Heart left ventricle (tissue), 16 donors: ENCODE data around the gene CILP2. TPM values are rescaled to one million over a fixed set of nuclear protein-coding genes. Genes with fewer than 3 reads are reported as not detected.
A peak's percentile ranks its signal among the peaks of the same experiment; 100 is the strongest.

ENCODE experiments used
- ATAC-seq, 4 donors: fragments of 200-7000 bp; cut with Tn5 transposase; one replicate each; pipeline ENCODE4 v1.9.1; 2020 to 2022; ENCODE audit warnings: moderate library complexity in 4 of 4, mild to moderate bottlenecking in 3 of 4, moderate number of reproducible peaks in 1 of 4
- DNase-seq, 5 donors: peaks; one replicate each; pipeline ENCODE4 v3.0.0-alpha.2; 2020
- H3K27ac ChIP-seq, 12 donors: fragments of 200-600 bp; sonication (generic) in 4 of 12; one replicate each; pipeline versions ENCODE4 v1.5.0 to v1.8.0; 2016 to 2022; ENCODE audit warnings: mild to moderate bottlenecking in 2 of 12
- H3K27me3 ChIP-seq, 9 donors: fragments of 200-600 bp; sonication (generic) in 2 of 9; one replicate each; pipeline versions ENCODE4 v1.5.1 to v1.8.0; 2016 to 2022; ENCODE audit warnings: mild to moderate bottlenecking in 3 of 9
- H3K36me3 ChIP-seq, 9 donors: fragments of 200-600 bp; sonication (generic) in 2 of 9; one replicate each; pipeline versions ENCODE4 v1.5.0 to v1.8.0; 2018 to 2022; ENCODE audit warnings: mild to moderate bottlenecking in 2 of 9
- H3K4me1 ChIP-seq, 12 donors: fragments of 200-600 bp; sonication (generic) in 4 of 12; one replicate each; pipeline versions ENCODE4 v1.5.0 to v1.8.0; 2016 to 2022; ENCODE audit warnings: mild to moderate bottlenecking in 3 of 12
- H3K4me3 ChIP-seq, 12 donors: fragments of 200-600 bp; sonication (generic) in 4 of 12; one replicate each; pipeline versions ENCODE4 v1.5.0 to v1.8.0; 2017 to 2022; ENCODE audit warnings: mild to moderate bottlenecking in 9 of 12, moderate library complexity in 4 of 12
- H3K9me3 ChIP-seq, 12 donors: fragments of 200-600 bp; sonication (generic) in 4 of 12; one replicate each; pipeline versions ENCODE4 v1.5.0 to v1.8.0; 2016 to 2022; ENCODE audit warnings: mild to moderate bottlenecking in 1 of 12
- POLR2A ChIP-seq, 2 donors: fragments of 450-650 bp; IDR thresholded peaks; one replicate each; pipeline ENCODE4 v1.6.1; 2017; ENCODE audit warnings: antibody characterized with exemption in 2 of 2, mild to moderate bottlenecking in 2 of 2, moderate library complexity in 2 of 2
- WGBS, 4 donors: extraction: QIAGEN DNeasy Blood & Tissue Kit in 2 of 4; methylation state at CpG; one replicate each; pipeline versions ENCODE4 v1.1.5 to v1.1.7; 2013 to 2018; 5-methylcytosine and 5-hydroxymethylcytosine counted together
- intact Hi-C, 10 donors: fragments of 100-400 bp; cut with DNase I; formaldehyde crosslinking; loops; one replicate each; pipeline versions ENCODE4 v1.11.1 to v1.14.2; 2022
- polyA plus RNA-seq, 2 donors: library from polyadenylated mRNA; stranded (reverse); fragments of 200-250 nt; gene quantifications; one replicate each; pipeline ENCODE4 v1.2.3, GENCODE V29; 2013
- total RNA-seq, 9 donors: library from RNA; depleted of rRNA in 2 of 9; stranded (reverse); fragments of >200 nt in 2 of 9; fragmentation: NEBNext Ultra II Directional in 3 of 9; extraction: Animal tissue kit (Norgen Biotek cat#: 25700) in 3 of 9; gene quantifications; one replicate each; pipeline versions ENCODE4 v1.1.0 to v1.2.4, GENCODE V29; 2016 to 2023
- TF ChIP-seq, protein P1 (sequence below), 12 donors: fragments of 200-600 bp; sonication (generic) in 4 of 12; IDR thresholded peaks; one replicate each; pipeline versions ENCODE4 v1.5.0 to v1.8.0; 2018 to 2022; ENCODE audit warnings: antibody characterized with exemption in 12 of 12, mild to moderate bottlenecking in 5 of 12
- donor health status: ischemic (EF 13 %, LVEDD 7.1; RV severe dilation, severe dysfunction).
- donor health status: healthy with polysubstance abuse.
- donor health status: DM: no; HTN: yes; CAD: no.
- donor health status: DM: no; HTN: no; CAD: no.
- donor health status: ischemic (EF 25% LVEDD 6.9; RV normal size, moderate dysfunction).
- donor health status: ischemic (EF 25% LVEDD 5.7; RV mildly dilated, moderate dysfunction).
- donor health status: healthy.
- donor health status: DM: yes; HTN: yes; CAD: no.
- donor health status: ischemic (EF 35%, LVEDD 5.7; RV mildly dilated, moderate dysfunction).
- donor health status: nonischemic (EF 11% LVEDD 7.7; RV severe dilation, severe dysfunction).
- donor health status: DM: yes; HTN: yes; CAD: no.
- donor health status: PGD.
- donor health status: ischemic (EF 29% LVEDD 5.4; RV normal size, mild dysfunction).
- donor health status: nonischemic (EF 23%, LVEDD 6.1; RV moderate dilation, normal function).

CILP2 gene
- total and polyA plus RNA-seq, 11 donors, result 0.07 to 0.61 (median 0.22) TPM; not detected in 2

DNA sequence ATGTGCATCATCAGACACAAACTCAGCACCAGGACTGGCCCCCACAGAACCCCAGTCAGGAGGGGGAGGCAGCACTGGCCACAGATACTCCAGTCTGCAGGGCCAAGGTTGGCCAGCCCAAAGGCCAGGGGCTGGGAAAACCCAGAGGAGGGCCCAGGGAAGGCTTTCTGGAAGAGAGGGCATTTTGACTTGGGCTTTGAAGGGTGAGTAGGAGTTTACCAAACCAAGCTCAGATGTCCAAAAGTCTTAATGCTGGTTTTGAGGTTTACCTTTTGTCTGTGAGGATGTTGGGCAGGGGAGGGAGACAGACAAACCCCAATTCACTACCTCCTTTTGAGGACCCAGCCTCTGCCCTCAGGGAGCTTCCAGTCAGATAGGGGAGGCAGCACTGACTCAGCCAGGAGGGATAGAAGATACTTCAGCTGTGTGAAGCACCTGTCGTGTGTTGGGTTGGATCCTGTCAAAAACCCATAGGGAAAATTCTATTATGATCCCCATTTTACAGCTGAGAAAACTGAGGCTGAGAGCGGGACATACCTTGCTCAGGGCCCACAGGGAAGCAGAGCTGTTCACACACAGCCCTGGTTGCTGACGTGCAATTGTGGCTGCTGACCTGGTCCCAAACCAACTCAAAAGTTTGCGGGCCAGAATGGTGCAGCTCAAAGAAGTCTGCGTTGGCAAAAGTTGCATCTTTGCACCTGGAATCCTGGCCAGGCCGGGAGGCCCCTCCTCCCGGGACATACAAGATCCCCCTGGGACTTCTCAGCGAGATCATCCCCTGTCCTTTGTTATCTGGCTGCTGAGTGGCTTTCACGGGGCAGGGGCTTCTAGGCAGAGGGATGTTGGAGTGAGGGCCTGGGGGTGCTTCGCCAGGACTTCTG lies 13.1 kb downstream of the CILP2 start:
- DNase-seq (no peak), ATAC-seq (no peak)
- Histone ChIP-seq H3K27ac (no peak overlapping the region), H3K4me3 (no peak overlapping the region), H3K9me3 (no peaks in the 10 kb centered on the region), H3K27me3 (peaks cover 0 to 20% (median 0%) of the 10 kb centered on the region in 9 donors), H3K36me3 (no peaks in the 10 kb centered on the region), H3K4me1 (peaks cover 0 to 31% (median 2%) of the 10 kb centered on the region in 12 donors)
- intact Hi-C loops, result loop anchor here in 1 of 10 donors (5.0 kb wide), 1 partner anchor 91 kb away; the partner anchor contains the start of gene GMIP
- 74 to 95% (median 80%) methylated on average over 4 to 10 of the region's 10 CpGs for WGBS, 4 donors
- no peak for TF ChIP-seq POLR2A (IDR thresholded peaks at IDR 0.05)
- TF ChIP-seq, protein P1, sequence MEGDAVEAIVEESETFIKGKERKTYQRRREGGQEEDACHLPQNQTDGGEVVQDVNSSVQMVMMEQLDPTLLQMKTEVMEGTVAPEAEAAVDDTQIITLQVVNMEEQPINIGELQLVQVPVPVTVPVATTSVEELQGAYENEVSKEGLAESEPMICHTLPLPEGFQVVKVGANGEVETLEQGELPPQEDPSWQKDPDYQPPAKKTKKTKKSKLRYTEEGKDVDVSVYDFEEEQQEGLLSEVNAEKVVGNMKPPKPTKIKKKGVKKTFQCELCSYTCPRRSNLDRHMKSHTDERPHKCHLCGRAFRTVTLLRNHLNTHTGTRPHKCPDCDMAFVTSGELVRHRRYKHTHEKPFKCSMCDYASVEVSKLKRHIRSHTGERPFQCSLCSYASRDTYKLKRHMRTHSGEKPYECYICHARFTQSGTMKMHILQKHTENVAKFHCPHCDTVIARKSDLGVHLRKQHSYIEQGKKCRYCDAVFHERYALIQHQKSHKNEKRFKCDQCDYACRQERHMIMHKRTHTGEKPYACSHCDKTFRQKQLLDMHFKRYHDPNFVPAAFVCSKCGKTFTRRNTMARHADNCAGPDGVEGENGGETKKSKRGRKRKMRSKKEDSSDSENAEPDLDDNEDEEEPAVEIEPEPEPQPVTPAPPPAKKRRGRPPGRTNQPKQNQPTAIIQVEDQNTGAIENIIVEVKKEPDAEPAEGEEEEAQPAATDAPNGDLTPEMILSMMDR (IDR thresholded peaks at IDR 0.05), result no peak

DNA sequence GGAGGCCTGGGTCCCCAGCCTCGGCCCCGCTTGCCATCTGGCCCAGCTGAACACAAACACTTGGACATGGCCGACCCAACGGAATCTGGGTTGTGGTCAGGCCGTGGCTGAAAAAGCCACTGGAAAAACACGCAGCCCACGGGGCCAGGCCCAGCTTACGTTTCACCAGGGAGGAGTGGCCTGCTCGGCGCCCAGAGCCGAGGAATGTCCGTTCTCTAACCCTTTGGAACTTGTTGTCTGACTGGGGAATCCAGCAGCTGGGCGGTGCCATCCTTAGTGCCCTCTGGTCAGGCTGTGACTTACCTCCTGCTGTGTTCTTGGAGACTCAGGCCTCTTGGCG lies 13.8 kb downstream of the CILP2 start:
- H3K27ac ChIP-seq, result no peak overlapping the region
- ATAC-seq, result no peak
- no peaks in the 10 kb centered on the region for H3K9me3 ChIP-seq
- H3K27me3 ChIP-seq, result peaks cover 0 to 18% (median 0%) of the 10 kb centered on the region in 9 donors
- intact Hi-C loops, result loop anchor here in 1 of 10 donors (5.0 kb wide), 1 partner anchor 90 kb away; the partner anchor contains the start of gene GMIP
- no peak for DNase-seq
- H3K36me3 ChIP-seq, result no peaks in the 10 kb centered on the region
- 73 to 77% (median 77%) methylated on average over 14 of the region's 14 CpGs for WGBS, 4 donors
- TF ChIP-seq, protein P1 (IDR thresholded peaks at IDR 0.05), result no peak
- no peak for TF ChIP-seq POLR2A (IDR thresholded peaks at IDR 0.05)
- peaks cover 0 to 25% (median 2%) of the 10 kb centered on the region in 12 donors for H3K4me1 ChIP-seq
- H3K4me3 ChIP-seq, result no peak overlapping the region

DNA sequence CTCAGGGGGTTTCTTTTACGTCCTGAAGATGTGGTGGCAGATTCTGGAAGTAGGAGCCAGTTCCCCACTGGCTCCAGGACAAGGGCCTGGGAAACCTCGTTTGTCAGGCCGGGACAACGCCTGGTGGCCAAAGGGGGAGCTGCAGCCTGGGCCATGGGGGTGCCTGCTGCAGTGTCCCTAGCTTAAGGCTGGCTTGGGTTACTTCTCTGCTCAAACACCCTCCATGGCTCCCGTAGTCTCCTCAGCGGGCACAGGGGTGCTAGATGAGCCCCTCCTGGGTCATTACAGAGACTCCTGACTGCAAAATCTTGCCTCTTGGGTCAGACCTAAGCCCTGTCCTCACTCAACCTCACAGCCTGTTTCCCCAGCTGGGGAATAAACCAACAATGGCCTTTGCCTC lies 14.7 kb downstream of the CILP2 start:
- 31 to 55% (median 53%) methylated on average over 3 to 6 of the region's 6 CpGs for WGBS, 4 donors
- Histone ChIP-seq H3K36me3 (no peaks in the 10 kb centered on the region), H3K27me3 (peaks cover 0 to 18% (median 0%) of the 10 kb centered on the region in 9 donors), H3K27ac (no peak overlapping the region), H3K4me1 (peaks cover 0 to 15% (median 0%) of the 10 kb centered on the region in 12 donors), H3K9me3 (no peaks in the 10 kb centered on the region), H3K4me3 (no peak overlapping the region)
- ATAC-seq (peak in 2 of 4 donors; percentile 29 to 41), DNase-seq (no peak)
- no peak for TF ChIP-seq POLR2A (IDR thresholded peaks at IDR 0.05)
- TF ChIP-seq, protein P1 (IDR thresholded peaks at IDR 0.05), result peak; percentile 23 to 66 (median 42)
- intact Hi-C loops, result loop anchor here in 1 of 10 donors (5.0 kb wide), 1 partner anchor 90 kb away; the partner anchor contains the start of gene GMIP

DNA sequence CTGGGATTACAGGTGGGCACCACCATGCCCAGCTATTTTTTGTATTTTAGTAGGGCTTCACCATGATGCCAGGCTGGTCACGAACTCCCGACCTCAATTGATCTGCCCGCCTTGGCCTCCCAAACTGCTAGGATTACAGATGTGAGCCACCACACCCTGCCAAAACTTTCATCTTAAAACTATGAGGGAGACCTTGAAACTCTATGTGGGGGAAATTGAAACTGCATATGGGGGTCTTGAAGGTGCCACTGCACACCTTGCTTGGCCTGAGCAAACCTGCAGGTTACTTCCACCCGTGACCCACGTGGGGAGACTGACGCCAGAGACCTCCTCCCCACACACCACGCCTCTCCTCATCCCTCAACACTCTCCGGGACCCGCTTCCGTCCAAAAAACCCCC lies 15.6 kb downstream of the CILP2 start:
- TF ChIP-seq, protein P1 (IDR thresholded peaks at IDR 0.05), result no peak
- TF ChIP-seq POLR2A (IDR thresholded peaks at IDR 0.05), result no peak
- Histone ChIP-seq H3K36me3 (no peaks in the 10 kb centered on the region), H3K4me1 (peaks cover 0 to 9% (median 0%) of the 10 kb centered on the region in 12 donors), H3K27ac (no peak overlapping the region), H3K9me3 (no peaks in the 10 kb centered on the region), H3K4me3 (no peak overlapping the region), H3K27me3 (peaks cover 0 to 18% (median 0%) of the 10 kb centered on the region in 9 donors)
- intact Hi-C loops, result loop anchor here in 1 of 10 donors (1.0 to 5.0 kb wide), 2 partner anchors 21 to 89 kb away; partner anchors contain the start of gene GMIP
- ATAC-seq (no peak), DNase-seq (no peak)
- 88 to 93% (median 91%) methylated on average over 10 of the region's 10 CpGs for WGBS, 4 donors
